ENCODE data around the gene ACADS.
A peak's percentile ranks its signal among the peaks of the same experiment; 100 is the strongest.
"Not testable (repeated sequence)": the region's sequence is repeated elsewhere in the genome, so short reads cannot be mapped to it uniquely, and the experiment has no call there.

Gene ACADS

DNA sequence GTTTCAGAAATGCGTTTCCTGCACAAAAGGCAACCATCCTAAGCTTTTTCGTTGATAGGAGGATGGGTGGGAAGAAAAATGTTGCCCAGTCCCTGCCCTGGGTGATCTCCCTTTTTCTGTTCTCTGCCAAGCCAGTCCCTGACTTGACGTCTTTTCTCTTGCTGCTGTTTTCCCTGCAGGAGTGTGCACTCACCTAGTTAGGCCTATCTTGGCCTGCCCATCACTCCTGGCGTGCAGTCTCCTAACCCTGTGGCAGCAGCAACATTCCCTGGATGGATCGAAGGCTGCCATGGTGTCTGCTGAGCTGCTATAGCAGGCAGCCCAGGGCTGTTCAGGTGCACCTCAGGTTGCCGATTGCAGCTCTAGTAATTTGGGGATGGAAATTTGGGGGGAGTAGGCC, 14.2 kb upstream of the ACADS start:
- H3K36me3 Mint-ChIP-seq: peaks cover 2% of the 10 kb centered on the region
- H3K27ac Mint-ChIP-seq: peak overlapping the region; percentile 88
- H3K4me3 Mint-ChIP-seq: peak overlapping the region; percentile 92
- peaks cover 33% of the 10 kb centered on the region for H3K4me1 Mint-ChIP-seq (ENCODE audit: low read depth)
- no peaks in the 10 kb centered on the region for H3K27me3 Mint-ChIP-seq
- H3K9me3 Mint-ChIP-seq (ENCODE audit: low read depth): no peaks in the 10 kb centered on the region

GRCh38 chr12:120712610-120713009, 13.0 kb upstream of the ACADS start:
- Mint-ChIP-seq H3K4me3 (no peak overlapping the region), H3K27me3 (no peaks in the 10 kb centered on the region), H3K4me1 (ENCODE audit: low read depth) (peaks cover 33% of the 10 kb centered on the region), H3K36me3 (peaks cover 5% of the 10 kb centered on the region), H3K27ac (no peak overlapping the region), H3K9me3 (ENCODE audit: low read depth) (no peaks in the 10 kb centered on the region)

- no peak overlapping the region for H3K27ac Mint-ChIP-seq
Observed at GRCh38 chr12:120713861-120714482, 11.7 kb upstream of the ACADS start.

DNA sequence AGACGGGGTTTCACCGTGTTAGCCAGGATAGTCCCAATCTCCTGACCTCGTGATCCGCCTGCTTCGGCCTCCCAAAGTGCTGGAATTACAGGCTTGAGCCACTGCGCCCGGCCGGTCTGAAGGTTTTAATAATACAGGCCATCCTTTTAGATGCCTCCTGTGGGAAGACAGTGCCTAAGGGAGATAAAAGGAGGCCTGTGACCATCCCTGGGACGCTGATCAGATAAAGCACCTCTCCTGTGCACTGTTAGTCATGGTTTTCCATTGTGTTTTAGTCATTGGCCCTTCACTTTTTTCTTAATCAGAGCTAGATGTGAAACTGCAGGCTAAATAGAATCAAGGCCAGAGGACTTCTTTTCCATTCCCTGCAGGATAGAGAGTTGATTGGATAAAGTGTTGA, 7.6 kb upstream of the ACADS start:
- Mint-ChIP-seq H3K9me3 (ENCODE audit: low read depth) (no peaks in the 10 kb centered on the region), H3K4me1 (ENCODE audit: low read depth) (peaks cover 15% of the 10 kb centered on the region), H3K4me3 (no peak overlapping the region), H3K27me3 (no peaks in the 10 kb centered on the region), H3K36me3 (peaks cover 22% of the 10 kb centered on the region), H3K27ac (no peak overlapping the region)

More at GRCh38 chr12:120713861-120714482, 11.7 kb upstream of the ACADS start:
- H3K27me3 Mint-ChIP-seq: no peaks in the 10 kb centered on the region
- H3K36me3 Mint-ChIP-seq: peaks cover 9% of the 10 kb centered on the region
- peaks cover 37% of the 10 kb centered on the region for H3K4me1 Mint-ChIP-seq (ENCODE audit: low read depth)
- no peaks in the 10 kb centered on the region for H3K9me3 Mint-ChIP-seq (ENCODE audit: low read depth)
- no peak overlapping the region for H3K4me3 Mint-ChIP-seq

GRCh38 chr12:120719072-120719471, 6.6 kb upstream of the ACADS start:
- H3K27me3 Mint-ChIP-seq: no peaks in the 10 kb centered on the region
- peaks cover 8% of the 10 kb centered on the region for H3K4me1 Mint-ChIP-seq (ENCODE audit: low read depth)
- no peaks in the 10 kb centered on the region for H3K9me3 Mint-ChIP-seq (ENCODE audit: low read depth)
- peaks cover 24% of the 10 kb centered on the region for H3K36me3 Mint-ChIP-seq
- no peak overlapping the region for H3K4me3 Mint-ChIP-seq
- no peak overlapping the region for H3K27ac Mint-ChIP-seq

DNA sequence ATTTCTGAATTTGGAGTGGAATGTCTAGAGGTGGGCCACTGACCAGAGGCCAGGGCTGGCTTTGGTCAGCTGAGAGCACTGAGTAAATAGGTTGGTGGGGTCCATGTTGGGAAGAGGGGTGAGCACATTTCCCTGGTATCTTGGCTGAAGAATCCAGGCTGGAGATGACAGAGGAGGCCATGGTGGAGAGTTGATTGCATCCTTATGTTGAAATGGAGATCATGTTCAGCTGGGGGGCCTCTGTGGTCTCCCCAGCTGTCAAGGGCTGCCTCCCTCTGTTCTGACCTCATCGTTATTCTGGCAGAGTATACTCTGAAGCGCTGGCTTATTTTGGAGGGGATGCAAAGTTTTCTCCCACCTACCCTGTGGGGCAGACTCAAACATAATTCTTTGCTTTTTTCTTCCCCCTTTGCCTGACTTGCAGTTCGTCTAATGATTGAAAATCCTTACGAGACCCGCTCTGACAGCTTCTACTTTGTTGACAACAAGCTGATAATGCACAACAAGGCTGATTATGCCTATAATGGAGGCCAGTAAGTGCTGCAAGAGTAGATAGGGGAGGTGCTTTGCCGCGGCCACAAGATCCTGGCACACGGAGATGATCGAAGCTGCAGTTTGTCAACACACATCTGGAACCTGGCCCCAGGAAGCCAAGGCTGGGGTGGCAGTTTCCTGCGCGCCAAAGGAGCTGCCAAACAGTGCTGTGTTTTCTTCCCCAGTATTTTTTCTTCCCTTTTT, 6.0 kb upstream of the ACADS start:
- no peaks in the 10 kb centered on the region for H3K9me3 Mint-ChIP-seq (ENCODE audit: low read depth)
- H3K4me3 Mint-ChIP-seq: no peak overlapping the region
- H3K27ac Mint-ChIP-seq: no peak overlapping the region
- peaks cover 24% of the 10 kb centered on the region for H3K36me3 Mint-ChIP-seq
- H3K27me3 Mint-ChIP-seq: no peaks in the 10 kb centered on the region
- H3K4me1 Mint-ChIP-seq (ENCODE audit: low read depth): peaks cover 10% of the 10 kb centered on the region

DNA sequence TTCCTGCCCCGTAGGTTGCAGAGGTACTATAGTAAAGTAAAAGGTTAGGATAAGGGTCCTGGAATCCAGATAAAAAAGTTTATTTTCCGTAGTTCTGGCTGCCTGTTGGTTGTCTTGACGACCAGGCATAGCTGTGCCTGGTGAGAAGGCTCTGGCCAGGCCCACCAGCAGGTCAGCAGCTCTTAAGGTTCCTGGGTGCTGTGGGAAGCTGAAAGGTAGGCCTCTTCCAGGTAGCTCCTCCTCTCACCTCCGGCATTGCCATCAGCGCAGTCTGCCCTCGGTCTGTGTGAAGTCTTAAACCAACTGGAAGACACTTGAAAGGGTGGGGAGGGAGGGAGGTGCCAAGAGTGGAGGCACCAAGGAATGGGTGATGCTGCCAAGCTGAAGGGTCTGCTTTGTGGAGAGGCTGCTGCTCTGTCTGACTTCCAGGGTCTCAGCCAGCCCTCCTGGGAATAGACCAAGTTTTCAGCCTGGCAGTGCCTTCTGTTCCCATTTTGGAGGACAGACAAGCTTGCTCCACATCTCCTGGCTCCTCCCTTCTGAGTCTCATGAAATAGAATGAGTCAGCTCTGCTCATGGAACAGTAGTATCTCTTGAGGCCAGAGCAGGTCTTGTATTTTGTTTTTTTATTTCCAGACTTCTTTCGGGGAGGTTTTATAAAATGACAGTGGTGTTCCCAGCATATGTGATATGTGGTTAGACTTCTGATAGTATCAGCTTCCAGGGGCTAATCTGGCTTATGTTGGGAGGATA, 5.2 kb upstream of the ACADS start:
- no peak overlapping the region for H3K4me3 Mint-ChIP-seq
- H3K4me1 Mint-ChIP-seq (ENCODE audit: low read depth): peaks cover 17% of the 10 kb centered on the region
- no peaks in the 10 kb centered on the region for H3K9me3 Mint-ChIP-seq (ENCODE audit: low read depth)
- H3K27ac Mint-ChIP-seq: no peak overlapping the region
- peaks cover 24% of the 10 kb centered on the region for H3K36me3 Mint-ChIP-seq
- no peaks in the 10 kb centered on the region for H3K27me3 Mint-ChIP-seq

DNA sequence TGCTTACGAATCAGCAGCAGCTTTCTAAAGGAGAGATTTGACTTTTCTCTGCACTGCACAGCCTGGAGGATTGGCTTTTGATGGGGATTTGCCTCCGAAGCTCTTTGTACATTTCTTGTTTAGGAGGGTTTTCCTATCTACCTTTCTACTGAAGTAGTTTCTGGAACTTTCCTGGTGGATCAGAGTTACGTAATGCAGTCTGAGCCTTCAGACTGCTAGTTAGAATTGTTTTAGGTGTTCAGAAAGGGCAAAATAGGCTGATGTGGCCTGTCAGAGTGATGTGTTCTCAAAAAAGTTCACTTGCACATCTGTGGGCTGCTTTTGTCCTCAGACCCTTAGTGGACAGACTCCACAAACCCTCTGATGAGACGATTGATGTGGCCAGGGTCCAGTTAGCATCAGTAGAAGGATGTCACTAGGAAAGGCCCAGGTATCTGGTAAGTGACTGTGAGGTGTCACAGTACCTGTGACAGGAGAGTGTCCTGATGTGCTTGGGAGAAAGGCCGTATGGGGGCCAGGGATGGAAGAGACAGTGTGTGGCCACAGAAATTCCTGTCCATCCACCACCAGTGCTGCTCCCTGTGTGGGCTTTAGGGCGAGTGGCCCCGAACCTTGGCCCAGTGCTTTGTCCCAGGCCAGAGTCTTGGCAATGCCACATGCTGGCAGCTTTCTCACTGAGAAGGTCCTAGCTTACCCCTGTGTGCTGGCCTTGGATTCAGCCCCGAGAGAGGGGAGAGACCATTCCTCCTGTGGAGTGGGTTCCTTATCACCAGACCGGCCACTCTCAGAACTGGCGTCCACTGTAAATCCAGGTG, 4.4 kb upstream of the ACADS start:
- no peak overlapping the region for H3K27ac Mint-ChIP-seq

DNA sequence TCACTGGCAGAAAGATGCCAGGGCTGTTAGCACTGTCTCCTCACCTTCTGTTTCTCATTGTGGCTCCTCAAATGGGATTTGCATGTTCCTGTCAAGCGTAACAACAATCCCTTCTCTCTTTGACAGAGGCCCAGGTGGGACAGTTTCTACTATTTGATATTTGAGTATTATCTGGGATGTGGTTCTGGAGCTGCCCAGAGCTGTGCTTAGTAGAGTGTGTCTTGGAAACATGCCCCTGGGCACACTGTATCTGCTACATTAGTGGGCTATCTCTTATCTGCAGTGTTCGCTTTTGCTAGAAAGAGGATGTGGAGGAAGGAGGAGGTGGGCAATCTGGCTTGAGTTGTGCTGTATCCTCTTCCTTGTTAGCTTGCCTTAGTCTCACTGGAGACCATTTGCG, 3.8 kb upstream of the ACADS start:
- no peaks in the 10 kb centered on the region for H3K9me3 Mint-ChIP-seq (ENCODE audit: low read depth)
- peaks cover 19% of the 10 kb centered on the region for H3K36me3 Mint-ChIP-seq
- H3K4me1 Mint-ChIP-seq (ENCODE audit: low read depth): peaks cover 26% of the 10 kb centered on the region
- H3K27me3 Mint-ChIP-seq: no peaks in the 10 kb centered on the region
- H3K4me3 Mint-ChIP-seq: no peak overlapping the region
- H3K27ac Mint-ChIP-seq: no peak overlapping the region

More for the DNA sequence above, 4.4 kb upstream of the ACADS start:
- no peaks in the 10 kb centered on the region for H3K9me3 Mint-ChIP-seq (ENCODE audit: low read depth)
- no peaks in the 10 kb centered on the region for H3K27me3 Mint-ChIP-seq
- no peak overlapping the region for H3K4me3 Mint-ChIP-seq
- H3K4me1 Mint-ChIP-seq (ENCODE audit: low read depth): peaks cover 22% of the 10 kb centered on the region
- peaks cover 24% of the 10 kb centered on the region for H3K36me3 Mint-ChIP-seq

DNA sequence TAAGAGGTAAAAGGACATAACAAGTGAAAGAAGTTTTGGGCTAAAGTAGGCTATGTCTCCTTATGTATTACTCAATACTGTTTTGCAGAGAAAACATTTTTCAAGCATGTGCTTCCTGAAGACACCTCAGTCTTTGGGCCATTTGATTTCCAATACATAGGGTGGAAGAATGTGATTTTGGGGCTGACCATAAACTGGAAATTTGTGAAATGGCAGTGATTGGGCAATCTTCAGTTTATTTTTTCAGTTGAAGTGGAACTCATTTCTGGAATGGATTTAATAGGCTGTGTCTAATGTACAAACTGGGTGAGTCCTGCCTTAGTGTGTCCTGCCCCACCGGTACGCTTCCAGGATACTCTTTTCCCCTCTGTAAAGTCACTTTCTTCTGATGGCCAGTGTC, 2.8 kb upstream of the ACADS start:
- Mint-ChIP-seq H3K36me3 (peaks cover 19% of the 10 kb centered on the region), H3K4me1 (ENCODE audit: low read depth) (peaks cover 26% of the 10 kb centered on the region), H3K27ac (no peak overlapping the region), H3K4me3 (no peak overlapping the region), H3K27me3 (no peaks in the 10 kb centered on the region), H3K9me3 (ENCODE audit: low read depth) (no peaks in the 10 kb centered on the region)

GRCh38 chr12:120724720-120725119, 906 bp upstream of the ACADS start:
- peak overlapping the region; percentile 94 for H3K4me3 Mint-ChIP-seq
- no peaks in the 10 kb centered on the region for H3K9me3 Mint-ChIP-seq (ENCODE audit: low read depth)
- peaks cover 19% of the 10 kb centered on the region for H3K4me1 Mint-ChIP-seq (ENCODE audit: low read depth)
- peak overlapping the region; percentile 54 for H3K27ac Mint-ChIP-seq
- H3K36me3 Mint-ChIP-seq: peaks cover 11% of the 10 kb centered on the region
- H3K27me3 Mint-ChIP-seq: no peaks in the 10 kb centered on the region

DNA sequence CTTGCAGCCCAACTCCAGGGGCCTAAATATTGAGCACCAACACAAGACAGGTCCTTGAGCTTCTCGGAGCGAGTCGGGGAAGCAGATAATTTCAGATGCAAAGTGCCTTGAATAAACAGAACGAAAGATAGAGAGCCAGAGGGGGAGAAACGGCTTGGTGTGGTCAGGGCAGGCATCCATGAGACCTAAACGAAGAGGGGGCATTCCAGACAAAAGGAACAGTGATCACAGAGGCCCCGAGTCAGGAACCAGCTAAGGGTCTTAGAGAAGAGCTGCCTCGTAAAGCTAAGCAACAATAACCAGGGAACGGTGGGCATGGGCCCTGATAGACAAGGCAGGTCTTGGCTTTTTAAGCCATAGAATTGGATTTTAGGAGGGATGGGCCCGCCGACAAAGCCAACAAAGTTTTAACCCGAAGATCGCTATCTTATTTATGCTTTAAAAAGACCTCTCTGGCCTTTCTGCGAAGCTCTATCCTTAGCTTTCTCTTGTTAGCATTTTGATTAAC, 421 bp upstream of the ACADS start:
- peaks cover 11% of the 10 kb centered on the region for H3K36me3 Mint-ChIP-seq
- peak overlapping the region; percentile 54 for H3K27ac Mint-ChIP-seq
- peaks cover 19% of the 10 kb centered on the region for H3K4me1 Mint-ChIP-seq (ENCODE audit: low read depth)
- no peaks in the 10 kb centered on the region for H3K9me3 Mint-ChIP-seq (ENCODE audit: low read depth)
- no peaks in the 10 kb centered on the region for H3K27me3 Mint-ChIP-seq
- peak overlapping the region; percentile 94 for H3K4me3 Mint-ChIP-seq

GRCh38 chr12:120726510-120726793, 826 bp downstream of the ACADS start:
- Mint-ChIP-seq H3K36me3 (peaks cover 5% of the 10 kb centered on the region), H3K27me3 (no peaks in the 10 kb centered on the region), H3K4me3 (peak overlapping the region; percentile 94), H3K4me1 (ENCODE audit: low read depth) (peaks cover 19% of the 10 kb centered on the region), H3K9me3 (ENCODE audit: low read depth) (no peaks in the 10 kb centered on the region), H3K27ac (peak overlapping the region; percentile 86)

- Mint-ChIP-seq H3K4me3 (peak overlapping the region; percentile 94), H3K27ac (no peak overlapping the region), H3K4me1 (ENCODE audit: low read depth) (peaks cover 19% of the 10 kb centered on the region), H3K36me3 (peaks cover 5% of the 10 kb centered on the region), H3K9me3 (ENCODE audit: low read depth) (no peaks in the 10 kb centered on the region), H3K27me3 (no peaks in the 10 kb centered on the region)
Observed at GRCh38 chr12:120726961-120727360, 1.3 kb downstream of the ACADS start.

DNA sequence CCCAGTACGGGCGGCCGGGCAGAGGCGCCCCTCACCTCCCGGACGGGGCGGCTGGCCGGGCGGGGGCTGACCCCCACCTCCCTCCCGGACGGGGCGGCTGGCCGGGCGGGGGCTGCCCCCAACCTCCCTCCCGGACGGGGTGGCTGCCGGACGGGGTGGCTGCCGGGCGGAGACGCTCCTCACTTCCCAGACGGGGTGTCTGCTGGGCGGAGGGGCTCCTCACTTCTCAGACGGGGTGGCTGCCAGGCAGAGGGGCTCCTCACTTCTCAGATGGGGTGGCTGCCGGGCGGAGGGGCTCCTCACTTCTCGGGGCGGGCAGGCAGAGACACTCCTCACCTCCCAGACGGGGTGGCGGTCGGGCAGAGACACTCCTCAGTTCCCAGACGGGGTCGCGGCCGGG, 6.6 kb downstream of the ACADS start:
- not testable (repeated sequence) for H3K36me3 Mint-ChIP-seq; H3K4me1 Mint-ChIP-seq (ENCODE audit: low read depth); H3K27ac Mint-ChIP-seq; H3K4me3 Mint-ChIP-seq; H3K27me3 Mint-ChIP-seq; H3K9me3 Mint-ChIP-seq (ENCODE audit: low read depth)
